CD14-positive monocyte (primary cell): ENCODE results near the gene SLC45A3. TPM values are rescaled to one million over a fixed set of nuclear protein-coding genes. Genes with fewer than 3 reads are reported as not detected.
A peak's percentile ranks its signal among the peaks of the same experiment; 100 is the strongest.

Source experiments
- DNase-seq, 3 donors: peaks; one replicate each; pipeline ENCODE4 v3.0.0-alpha.2; 2011 to 2022
- H2AFZ ChIP-seq: 2 replicates; pipeline ENCODE4 v1.6.0; 2012; ENCODE audit warnings: mild to moderate bottlenecking, low read depth, low read length, inconsistent platforms; ENCODE audit not compliant: insufficient read depth, poor library complexity, severe bottlenecking
- H3K27ac ChIP-seq, 2 donors: 1 replicate in 1 of 2; 2 replicates in 1 of 2; pipeline ENCODE4 v1.5.1; 2012 to 2013; ENCODE audit warnings: low read length in 2 of 2, control low read depth in 1 of 2, inconsistent platforms in 1 of 2, low read depth in 1 of 2, mild to moderate bottlenecking in 1 of 2
- H3K27me3 ChIP-seq, 2 donors: one replicate each; pipeline versions ENCODE4 v1.6.0 to v1.6.1; 2011 to 2013; ENCODE audit warnings: low read length in 2 of 2; ENCODE audit not compliant: control insufficient read depth in 2 of 2, insufficient read depth in 2 of 2
- H3K36me3 ChIP-seq, 2 donors: replicated peaks in 1 of 2; 1 replicate in 1 of 2; 2 replicates in 1 of 2; pipeline versions ENCODE4 v1.5.1 to v1.6.1; 2012 to 2013; ENCODE audit warnings: low read length in 2 of 2, control low read depth in 1 of 2, inconsistent platforms in 1 of 2, mild to moderate bottlenecking in 1 of 2; ENCODE audit not compliant: insufficient read depth in 2 of 2, control insufficient read depth in 1 of 2
- H3K4me1 ChIP-seq, 2 donors: 1 replicate in 1 of 2; 2 replicates in 1 of 2; pipeline versions ENCODE4 v1.5.1 to v1.6.1; 2012 to 2013; ENCODE audit warnings: low read length in 2 of 2, control low read depth in 1 of 2, inconsistent platforms in 1 of 2, mild to moderate bottlenecking in 1 of 2, moderate library complexity in 1 of 2; ENCODE audit not compliant: insufficient read depth in 2 of 2, control insufficient read depth in 1 of 2
- H3K4me2 ChIP-seq: replicated peaks from 2 replicates; pipeline ENCODE3; 2012; ENCODE audit warnings: low read length, moderate library complexity, mild to moderate bottlenecking; ENCODE audit not compliant: poor library complexity, severe bottlenecking; ENCODE audit errors: extremely low read depth
- H3K4me3 ChIP-seq, 3 experiments: fragments of 200-600 bp in 1 of 3; sonication (generic) in 1 of 3; replicated peaks in 1 of 3; 1 replicate in 2 of 3; 2 replicates in 1 of 3; pipeline ENCODE4 v1.5.1; 2011 to 2013; ENCODE audit warnings: low read length in 3 of 3, mild to moderate bottlenecking in 3 of 3, control low read depth in 2 of 3, low read depth in 2 of 3, inconsistent platforms in 1 of 3, moderate library complexity in 1 of 3
- H3K79me2 ChIP-seq: 2 replicates; pipeline ENCODE4 v1.6.0; 2012; ENCODE audit warnings: mild to moderate bottlenecking, control low read depth, inconsistent platforms, low read length, moderate library complexity; ENCODE audit not compliant: insufficient read depth
- H3K9ac ChIP-seq: 2 replicates; pipeline ENCODE4 v1.6.0; 2017; ENCODE audit warnings: low read length, mild to moderate bottlenecking; ENCODE audit not compliant: insufficient read depth, poor library complexity, severe bottlenecking
- H3K9me3 ChIP-seq, 2 donors: replicated peaks in 1 of 2; 1 replicate in 1 of 2; 2 replicates in 1 of 2; pipeline versions ENCODE4 v1.5.1 to v1.6.1; 2012 to 2013; ENCODE audit warnings: low read length in 2 of 2, control low read depth in 1 of 2; ENCODE audit not compliant: control insufficient read depth in 1 of 2, insufficient read depth in 1 of 2
- H4K20me1 ChIP-seq: 2 replicates; pipeline ENCODE4 v1.6.0; 2012; ENCODE audit warnings: mild to moderate bottlenecking, low read length, control low read depth, moderate library complexity; ENCODE audit not compliant: insufficient read depth
- H3K27ac Mint-ChIP-seq, 7 donors: one replicate each; pipeline ENCODE4 v1.8.0; 2020; ENCODE audit warnings: mild to moderate bottlenecking in 7 of 7, mixed read lengths in 7 of 7, moderate library complexity in 6 of 7, inconsistent platforms in 2 of 7
- H3K27me3 Mint-ChIP-seq, 3 donors: one replicate each; pipeline ENCODE4 v1.8.0; 2021 to 2022; ENCODE audit warnings: low read depth in 3 of 3, mild to moderate bottlenecking in 3 of 3, mixed read lengths in 3 of 3, moderate library complexity in 3 of 3, inconsistent platforms in 1 of 3
- H3K36me3 Mint-ChIP-seq, 2 donors: one replicate each; pipeline ENCODE4 v1.8.0; 2020; ENCODE audit warnings: mixed read lengths in 2 of 2, inconsistent platforms in 1 of 2, mild to moderate bottlenecking in 1 of 2
- H3K4me1 Mint-ChIP-seq: one replicate; pipeline ENCODE4 v1.8.0; 2020; ENCODE audit warnings: mild to moderate bottlenecking, mixed read lengths
- H3K4me3 Mint-ChIP-seq, 2 donors: one replicate each; pipeline ENCODE4 v1.8.0; 2020; ENCODE audit warnings: mild to moderate bottlenecking in 2 of 2, mixed read lengths in 2 of 2, moderate library complexity in 1 of 2
- H3K9me3 Mint-ChIP-seq, 7 donors: one replicate each; pipeline ENCODE4 v1.8.0; 2020 to 2022; ENCODE audit warnings: mixed read lengths in 7 of 7, mild to moderate bottlenecking in 6 of 7, moderate library complexity in 6 of 7, inconsistent platforms in 2 of 7
- CTCF ChIP-seq: fragments of 200-600 bp; IDR thresholded peaks from one replicate; pipeline ENCODE4 v1.8.0; 2022; ENCODE audit warnings: antibody characterized with exemption, mild to moderate bottlenecking
- WGBS: methylation state at CpG from one replicate; pipeline ENCODE4 v1.1.5; 2013; ENCODE audit warnings: missing lambda C conversion rate; ENCODE audit not compliant: insufficient coverage; 5-methylcytosine and 5-hydroxymethylcytosine counted together
- intact Hi-C, 2 donors: fragments of 100-400 bp; cut with micrococcal nuclease; formaldehyde crosslinking; loops; one replicate each; pipeline versions ENCODE4 v1.15.0 to v1.15.1; 2023
- polyA plus RNA-seq, 3 donors: library from polyadenylated mRNA; depleted of rRNA in 1 of 3; unstranded in 2 of 3; stranded (reverse) in 1 of 3; fragments of 300-500 nt in 2 of 3; fragments of >200 nt in 1 of 3; fragmentation: Illumina TruSeq in 2 of 3; gene quantifications; 1 replicate in 2 of 3; 2 replicates in 1 of 3; pipeline ENCODE4 v1.2.3, GENCODE V29; 2012 to 2021

SLC45A3 gene
- polyA plus RNA-seq, 3 donors = 0.11 to 0.61 TPM; not detected in 1

- Histone ChIP-seq H3K36me3 (no peaks in the 10 kb centered on the region), H2AFZ (no peak overlapping the region), H3K9me3 (no peaks in the 10 kb centered on the region), H3K4me1 (no peaks in the 10 kb centered on the region), H3K27ac (no peak overlapping the region), H3K9ac (no peak overlapping the region), H3K4me2 (no peak overlapping the region), H3K79me2 (no peaks in the 10 kb centered on the region), H3K4me3 (no peak overlapping the region), H3K27me3 (no peaks in the 10 kb centered on the region), H4K20me1 (no peaks in the 10 kb centered on the region)
- Mint-ChIP-seq H3K9me3 (peaks cover 0 to under 1% (median 0%) of the 10 kb centered on the region in 7 donors), H3K4me1 (peaks cover 5% of the 10 kb centered on the region), H3K36me3 (no peaks in the 10 kb centered on the region), H3K27me3 (peaks cover 0 to 5% (median 4%) of the 10 kb centered on the region in 3 donors), H3K27ac (no peak overlapping the region), H3K4me3 (no peak overlapping the region)
- intact Hi-C loops = no loop called here
- 100% methylated on average over 2 of the region's 7 CpGs for WGBS
- DNase-seq = no peak
- TF ChIP-seq CTCF = no peak
Measured at GRCh38 chr1:205688171-205689080, 8.1 kb upstream of the SLC45A3 start.

- Mint-ChIP-seq H3K27me3 (peaks cover 3 to 5% (median 4%) of the 10 kb centered on the region in 3 donors), H3K27ac (peak overlapping the region in 1 of 7 donors; percentile 55), H3K36me3 (no peaks in the 10 kb centered on the region), H3K9me3 (peaks cover 0 to 3% (median 0%) of the 10 kb centered on the region in 7 donors), H3K4me1 (no peaks in the 10 kb centered on the region), H3K4me3 (no peak overlapping the region)
- Histone ChIP-seq H3K36me3 (no peaks in the 10 kb centered on the region), H3K9me3 (no peaks in the 10 kb centered on the region), H3K27me3 (no peaks in the 10 kb centered on the region), H4K20me1 (no peaks in the 10 kb centered on the region), H3K4me3 (no peak overlapping the region), H2AFZ (no peak overlapping the region), H3K4me2 (no peak overlapping the region), H3K79me2 (no peaks in the 10 kb centered on the region), H3K9ac (no peak overlapping the region), H3K27ac (no peak overlapping the region), H3K4me1 (no peaks in the 10 kb centered on the region)
- TF ChIP-seq CTCF = no peak
- WGBS = 100% methylated on average over 1 of the region's 2 CpGs
- no peak for DNase-seq
- intact Hi-C loops = no loop called here
Measured at GRCh38 chr1:205687242-205687641, 6.9 kb upstream of the SLC45A3 start.
